D341Med (cell line): ENCODE results near the gene WBP1L.

Experiments used
- DNase-seq: peaks from one replicate; pipeline ENCODE4 v3.0.0; 2012; ENCODE audit warnings: low spot score

Gene WBP1L

GRCh38 chr10:102779680-102780526, 36.2 kb downstream of the WBP1L start:
- no peak for DNase-seq

GRCh38 chr10:102780527-102780808, 36.7 kb downstream of the WBP1L start:
- DNase-seq, result no peak

GRCh38 chr10:102781090-102781920, 37.6 kb downstream of the WBP1L start:
- DNase-seq, result peak; percentile 34

GRCh38 chr10:102781921-102782557, 38.3 kb downstream of the WBP1L start:
- no peak for DNase-seq

- DNase-seq, result no peak
Observed at GRCh38 chr10:102782673-102783551, 39.2 kb downstream of the WBP1L start.

- DNase-seq, result no peak
Observed at GRCh38 chr10:102783568-102783967, 39.8 kb downstream of the WBP1L start.

GRCh38 chr10:102785818-102786217, 42.1 kb downstream of the WBP1L start:
- DNase-seq, result no peak

- DNase-seq, result no peak
Observed at GRCh38 chr10:102791754-102792395, 48.1 kb downstream of the WBP1L start.

- no peak for DNase-seq
Observed at GRCh38 chr10:102795453-102796406, 52.0 kb downstream of the WBP1L start.

GRCh38 chr10:102796407-102797176, 52.8 kb downstream of the WBP1L start:
- DNase-seq, result no peak

- DNase-seq, result no peak
Observed at GRCh38 chr10:102799691-102800471, 56.1 kb downstream of the WBP1L start.

GRCh38 chr10:102800611-102801335, 57.0 kb downstream of the WBP1L start:
- DNase-seq, result no peak

GRCh38 chr10:102801496-102801895, 57.7 kb downstream of the WBP1L start:
- no peak for DNase-seq

GRCh38 chr10:102801978-102802377, 58.2 kb downstream of the WBP1L start:
- no peak for DNase-seq

GRCh38 chr10:102802920-102803534, 59.3 kb downstream of the WBP1L start:
- DNase-seq, result no peak

GRCh38 chr10:102804382-102805055, 60.8 kb downstream of the WBP1L start:
- DNase-seq, result no peak

- no peak for DNase-seq
Observed at GRCh38 chr10:102808380-102808779, 64.6 kb downstream of the WBP1L start.
